CD14-positive monocyte (primary cell): ENCODE measurements around the gene RNF149. TPM values are rescaled to one million over a fixed set of nuclear protein-coding genes. Genes with fewer than 3 reads are reported as not detected.

Source experiments
- DNase-seq, 3 donors: peaks; one replicate each; pipeline ENCODE4 v3.0.0-alpha.2; 2011 to 2022
- H2AFZ ChIP-seq: 2 replicates; pipeline ENCODE4 v1.6.0; 2012; ENCODE audit warnings: mild to moderate bottlenecking, low read depth, low read length, inconsistent platforms; ENCODE audit not compliant: insufficient read depth, poor library complexity, severe bottlenecking
- H3K27ac ChIP-seq, 2 donors: 1 replicate in 1 of 2; 2 replicates in 1 of 2; pipeline ENCODE4 v1.5.1; 2012 to 2013; ENCODE audit warnings: low read length in 2 of 2, control low read depth in 1 of 2, inconsistent platforms in 1 of 2, low read depth in 1 of 2, mild to moderate bottlenecking in 1 of 2
- H3K27me3 ChIP-seq, 2 donors: one replicate each; pipeline versions ENCODE4 v1.6.0 to v1.6.1; 2011 to 2013; ENCODE audit warnings: low read length in 2 of 2; ENCODE audit not compliant: control insufficient read depth in 2 of 2, insufficient read depth in 2 of 2
- H3K36me3 ChIP-seq, 2 donors: replicated peaks in 1 of 2; 1 replicate in 1 of 2; 2 replicates in 1 of 2; pipeline versions ENCODE4 v1.5.1 to v1.6.1; 2012 to 2013; ENCODE audit warnings: low read length in 2 of 2, control low read depth in 1 of 2, inconsistent platforms in 1 of 2, mild to moderate bottlenecking in 1 of 2; ENCODE audit not compliant: insufficient read depth in 2 of 2, control insufficient read depth in 1 of 2
- H3K4me1 ChIP-seq, 2 donors: 1 replicate in 1 of 2; 2 replicates in 1 of 2; pipeline versions ENCODE4 v1.5.1 to v1.6.1; 2012 to 2013; ENCODE audit warnings: low read length in 2 of 2, control low read depth in 1 of 2, inconsistent platforms in 1 of 2, mild to moderate bottlenecking in 1 of 2, moderate library complexity in 1 of 2; ENCODE audit not compliant: insufficient read depth in 2 of 2, control insufficient read depth in 1 of 2
- H3K4me2 ChIP-seq: replicated peaks from 2 replicates; pipeline ENCODE3; 2012; ENCODE audit warnings: low read length, moderate library complexity, mild to moderate bottlenecking; ENCODE audit not compliant: poor library complexity, severe bottlenecking; ENCODE audit errors: extremely low read depth
- H3K4me3 ChIP-seq, 3 experiments: fragments of 200-600 bp in 1 of 3; sonication (generic) in 1 of 3; replicated peaks in 1 of 3; 1 replicate in 2 of 3; 2 replicates in 1 of 3; pipeline ENCODE4 v1.5.1; 2011 to 2013; ENCODE audit warnings: low read length in 3 of 3, mild to moderate bottlenecking in 3 of 3, control low read depth in 2 of 3, low read depth in 2 of 3, inconsistent platforms in 1 of 3, moderate library complexity in 1 of 3
- H3K79me2 ChIP-seq: 2 replicates; pipeline ENCODE4 v1.6.0; 2012; ENCODE audit warnings: mild to moderate bottlenecking, control low read depth, inconsistent platforms, low read length, moderate library complexity; ENCODE audit not compliant: insufficient read depth
- H3K9ac ChIP-seq: 2 replicates; pipeline ENCODE4 v1.6.0; 2017; ENCODE audit warnings: low read length, mild to moderate bottlenecking; ENCODE audit not compliant: insufficient read depth, poor library complexity, severe bottlenecking
- H3K9me3 ChIP-seq, 2 donors: replicated peaks in 1 of 2; 1 replicate in 1 of 2; 2 replicates in 1 of 2; pipeline versions ENCODE4 v1.5.1 to v1.6.1; 2012 to 2013; ENCODE audit warnings: low read length in 2 of 2, control low read depth in 1 of 2; ENCODE audit not compliant: control insufficient read depth in 1 of 2, insufficient read depth in 1 of 2
- H4K20me1 ChIP-seq: 2 replicates; pipeline ENCODE4 v1.6.0; 2012; ENCODE audit warnings: mild to moderate bottlenecking, low read length, control low read depth, moderate library complexity; ENCODE audit not compliant: insufficient read depth
- H3K27ac Mint-ChIP-seq, 7 donors: one replicate each; pipeline ENCODE4 v1.8.0; 2020; ENCODE audit warnings: mild to moderate bottlenecking in 7 of 7, mixed read lengths in 7 of 7, moderate library complexity in 6 of 7, inconsistent platforms in 2 of 7
- H3K27me3 Mint-ChIP-seq, 3 donors: one replicate each; pipeline ENCODE4 v1.8.0; 2021 to 2022; ENCODE audit warnings: low read depth in 3 of 3, mild to moderate bottlenecking in 3 of 3, mixed read lengths in 3 of 3, moderate library complexity in 3 of 3, inconsistent platforms in 1 of 3
- H3K36me3 Mint-ChIP-seq, 2 donors: one replicate each; pipeline ENCODE4 v1.8.0; 2020; ENCODE audit warnings: mixed read lengths in 2 of 2, inconsistent platforms in 1 of 2, mild to moderate bottlenecking in 1 of 2
- H3K4me1 Mint-ChIP-seq: one replicate; pipeline ENCODE4 v1.8.0; 2020; ENCODE audit warnings: mild to moderate bottlenecking, mixed read lengths
- H3K4me3 Mint-ChIP-seq, 2 donors: one replicate each; pipeline ENCODE4 v1.8.0; 2020; ENCODE audit warnings: mild to moderate bottlenecking in 2 of 2, mixed read lengths in 2 of 2, moderate library complexity in 1 of 2
- H3K9me3 Mint-ChIP-seq, 7 donors: one replicate each; pipeline ENCODE4 v1.8.0; 2020 to 2022; ENCODE audit warnings: mixed read lengths in 7 of 7, mild to moderate bottlenecking in 6 of 7, moderate library complexity in 6 of 7, inconsistent platforms in 2 of 7
- CTCF ChIP-seq: fragments of 200-600 bp; IDR thresholded peaks from one replicate; pipeline ENCODE4 v1.8.0; 2022; ENCODE audit warnings: antibody characterized with exemption, mild to moderate bottlenecking
- WGBS: methylation state at CpG from one replicate; pipeline ENCODE4 v1.1.5; 2013; ENCODE audit warnings: missing lambda C conversion rate; ENCODE audit not compliant: insufficient coverage; 5-methylcytosine and 5-hydroxymethylcytosine counted together
- intact Hi-C, 2 donors: fragments of 100-400 bp; cut with micrococcal nuclease; formaldehyde crosslinking; loops; one replicate each; pipeline versions ENCODE4 v1.15.0 to v1.15.1; 2023
- polyA plus RNA-seq, 3 donors: library from polyadenylated mRNA; depleted of rRNA in 1 of 3; unstranded in 2 of 3; stranded (reverse) in 1 of 3; fragments of 300-500 nt in 2 of 3; fragments of >200 nt in 1 of 3; fragmentation: Illumina TruSeq in 2 of 3; gene quantifications; 1 replicate in 2 of 3; 2 replicates in 1 of 3; pipeline ENCODE4 v1.2.3, GENCODE V29; 2012 to 2021

The RNF149 gene
- polyA plus RNA-seq, 3 donors: 112 to 148 (median 141) TPM

GRCh38 chr2:101296371-101296770 lies 12.1 kb downstream of the RNF149 start:
- no peaks in the 10 kb centered on the region for H3K27me3 Mint-ChIP-seq
- H3K4me3 Mint-ChIP-seq: no peak overlapping the region
- H3K27ac ChIP-seq: no peak overlapping the region
- peaks cover 0 to 2% (median 0%) of the 10 kb centered on the region in 7 donors for H3K9me3 Mint-ChIP-seq
- H3K36me3 ChIP-seq: peaks cover 55 to 93% of the 10 kb centered on the region in 2 donors
- WGBS: no CpG with 5 or more reads among the region's 5 CpGs
- peaks cover 90% of the 10 kb centered on the region for H3K79me2 ChIP-seq
- no peak overlapping the region for H3K4me3 ChIP-seq
- H3K27ac Mint-ChIP-seq: peak overlapping the region in 1 of 7 donors; percentile 8
- H3K9me3 ChIP-seq: no peaks in the 10 kb centered on the region
- H2AFZ ChIP-seq: no peak overlapping the region
- no peak for TF ChIP-seq CTCF
- peaks cover 25 to 43% of the 10 kb centered on the region in 2 donors for H3K4me1 ChIP-seq
- no peaks in the 10 kb centered on the region for H3K27me3 ChIP-seq
- no peak for DNase-seq
- peaks cover 59% of the 10 kb centered on the region for H3K4me1 Mint-ChIP-seq
- peaks cover 56 to 86% of the 10 kb centered on the region in 2 donors for H3K36me3 Mint-ChIP-seq
- peaks cover 100% of the 10 kb centered on the region for H4K20me1 ChIP-seq
- H3K4me2 ChIP-seq: no peak overlapping the region
- H3K9ac ChIP-seq: no peak overlapping the region
- intact Hi-C loops: no loop called here

- no peaks in the 10 kb centered on the region for H3K27me3 Mint-ChIP-seq
- Histone ChIP-seq H3K4me3 (no peak overlapping the region), H3K9me3 (no peaks in the 10 kb centered on the region), H3K4me1 (peaks cover 20 to 38% of the 10 kb centered on the region in 2 donors), H4K20me1 (peaks cover 100% of the 10 kb centered on the region), H3K4me2 (no peak overlapping the region), H2AFZ (no peak overlapping the region), H3K79me2 (peaks cover 87% of the 10 kb centered on the region), H3K27me3 (no peaks in the 10 kb centered on the region), H3K36me3 (peaks cover 57 to 92% of the 10 kb centered on the region in 2 donors), H3K9ac (no peak overlapping the region), H3K27ac (no peak overlapping the region)
- peaks cover 54% of the 10 kb centered on the region for H3K4me1 Mint-ChIP-seq
- no CpG with 5 or more reads among the region's 2 CpGs for WGBS
- no peak for DNase-seq
- intact Hi-C loops: no loop called here
- TF ChIP-seq CTCF: no peak
- no peak overlapping the region for H3K27ac Mint-ChIP-seq
- peaks cover 0 to 2% (median 0%) of the 10 kb centered on the region in 7 donors for H3K9me3 Mint-ChIP-seq
- peaks cover 58 to 85% of the 10 kb centered on the region in 2 donors for H3K36me3 Mint-ChIP-seq
- no peak overlapping the region for H3K4me3 Mint-ChIP-seq
Measured at GRCh38 chr2:101295895-101296294, 12.6 kb downstream of the RNF149 start.
